GM21737 (cell line): Measurements from ENCODE around the gene UNC93A.
"Not testable (repeated sequence)": the region's sequence is repeated elsewhere in the genome, so short reads cannot be mapped to it uniquely, and the experiment has no call there.

Experiments used
- ATAC-seq: cut with Tn5 transposase; IDR thresholded peaks from one replicate; pipeline ENCODE4 v1.9.1; 2021; ENCODE audit warnings: mild to moderate bottlenecking, moderate library complexity; ENCODE audit not compliant: unreplicated experiment

The UNC93A gene

GRCh38 chr6:167290786-167291622 lies at the start of gene UNC93A:
TSS of gene UNC93A (plus strand) at chr6:167291315. CDS start at chr6:167291490, 175 bp downstream.
- no peak for ATAC-seq

- not testable (repeated sequence) for ATAC-seq
These were observed 49.6 kb upstream of the UNC93A start for GRCh38 chr6:167241321-167242134.

DNA sequence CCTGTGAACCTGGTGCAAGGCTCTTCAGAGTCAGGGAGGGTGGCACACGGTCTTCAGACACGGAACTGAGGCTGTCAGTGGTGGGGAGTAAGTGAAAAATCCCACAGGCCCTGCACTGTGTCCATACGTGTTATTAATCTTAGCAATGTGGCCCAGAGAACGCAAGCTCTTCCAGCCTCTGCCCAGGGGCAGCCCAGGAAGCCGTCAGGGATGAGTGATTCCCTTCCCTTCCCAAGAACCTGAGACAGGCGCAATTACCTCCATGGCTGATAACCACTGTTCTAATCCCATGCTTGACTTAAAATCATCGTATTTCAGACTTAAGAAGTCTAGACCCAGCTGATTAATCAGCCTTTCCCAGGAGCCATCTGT lies 49.0 kb upstream of the UNC93A start:
- ATAC-seq = not testable (repeated sequence)

GRCh38 chr6:167242511-167243051 lies 48.5 kb upstream of the UNC93A start:
- ATAC-seq = not testable (repeated sequence)

DNA sequence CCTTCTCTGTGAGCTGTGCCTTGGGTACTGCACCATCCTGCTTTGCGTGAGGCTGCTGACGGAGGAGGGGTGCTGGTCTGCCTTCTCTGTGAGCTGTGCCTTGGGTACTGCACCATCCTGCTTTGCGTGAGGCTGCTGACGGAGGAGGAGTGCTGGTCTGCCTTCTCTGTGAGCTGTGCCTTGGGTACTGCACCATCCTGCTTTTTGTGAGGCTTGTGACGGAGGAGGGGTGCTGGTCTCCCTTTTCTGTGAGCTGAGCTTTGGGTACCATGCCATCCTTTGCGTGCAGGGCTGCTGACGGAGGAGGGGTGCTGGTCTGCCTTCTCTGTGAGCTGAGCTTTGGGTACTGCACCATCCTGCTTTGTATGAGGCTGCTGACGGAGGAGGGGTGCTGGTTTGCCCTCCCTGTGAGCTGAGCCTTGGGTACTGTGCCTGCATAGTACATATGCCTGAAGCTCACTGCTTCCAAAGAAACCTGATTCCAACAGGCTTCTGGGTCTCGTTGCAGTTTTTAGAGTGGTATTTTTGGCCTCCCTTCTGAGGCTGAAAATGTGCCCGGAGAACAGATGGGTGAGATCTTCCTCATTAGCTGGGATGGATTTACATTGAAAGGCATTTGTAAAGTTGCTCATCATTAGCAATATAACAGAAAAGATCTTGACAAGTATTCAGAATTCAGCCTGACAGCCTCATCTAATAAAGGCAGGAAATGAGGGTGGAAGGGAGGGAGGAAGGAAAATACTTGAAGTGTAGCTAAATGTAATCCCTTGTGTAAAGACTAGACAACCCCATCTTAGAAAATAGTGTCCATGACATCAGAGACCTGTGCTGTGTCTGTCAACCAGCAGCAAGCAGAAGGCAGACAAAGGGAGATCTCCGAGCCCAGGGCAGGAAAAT lies 46.8 kb upstream of the UNC93A start:
- no peak for ATAC-seq

DNA sequence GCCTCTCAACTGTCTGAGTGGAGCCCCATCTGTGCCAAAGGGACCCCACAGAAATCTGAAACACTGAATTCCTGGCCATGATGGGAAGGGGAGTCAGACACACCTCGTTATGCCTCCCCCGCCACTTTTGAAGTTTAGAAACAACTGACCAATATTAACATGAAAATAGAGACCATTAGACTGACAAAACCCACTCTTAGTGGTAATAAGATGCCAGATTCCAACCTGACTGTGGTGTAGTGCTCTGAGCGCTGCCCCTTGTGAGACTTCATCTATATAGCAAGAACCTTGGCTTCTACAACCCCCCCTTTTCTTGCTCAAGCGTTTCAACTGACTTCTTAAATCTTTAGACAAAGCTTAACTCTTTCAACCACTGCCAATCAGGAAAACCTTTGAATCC lies 46.1 kb upstream of the UNC93A start:
- ATAC-seq = no peak

DNA sequence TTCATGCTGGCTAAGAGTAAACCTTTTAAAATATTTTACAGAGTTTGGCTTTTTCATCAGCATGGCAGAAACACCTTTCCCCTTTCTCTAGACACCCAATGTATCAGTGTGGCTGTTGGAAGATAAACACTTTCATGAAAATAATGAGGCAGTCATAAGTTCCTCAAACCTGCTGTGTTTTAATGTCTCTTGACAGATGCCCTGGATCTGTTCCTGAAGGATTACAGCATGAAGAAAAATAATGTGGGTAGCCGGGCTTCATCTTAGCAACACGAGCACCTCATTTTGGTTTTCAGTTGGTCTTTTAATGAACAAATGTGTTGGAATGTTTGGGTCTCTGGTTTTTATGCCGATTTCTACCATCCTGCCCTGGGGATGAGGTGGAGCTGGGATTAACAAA lies 45.5 kb upstream of the UNC93A start:
- no peak for ATAC-seq

- ATAC-seq = no peak
These were observed 43.1 kb upstream of the UNC93A start for GRCh38 chr6:167247814-167248595.

DNA sequence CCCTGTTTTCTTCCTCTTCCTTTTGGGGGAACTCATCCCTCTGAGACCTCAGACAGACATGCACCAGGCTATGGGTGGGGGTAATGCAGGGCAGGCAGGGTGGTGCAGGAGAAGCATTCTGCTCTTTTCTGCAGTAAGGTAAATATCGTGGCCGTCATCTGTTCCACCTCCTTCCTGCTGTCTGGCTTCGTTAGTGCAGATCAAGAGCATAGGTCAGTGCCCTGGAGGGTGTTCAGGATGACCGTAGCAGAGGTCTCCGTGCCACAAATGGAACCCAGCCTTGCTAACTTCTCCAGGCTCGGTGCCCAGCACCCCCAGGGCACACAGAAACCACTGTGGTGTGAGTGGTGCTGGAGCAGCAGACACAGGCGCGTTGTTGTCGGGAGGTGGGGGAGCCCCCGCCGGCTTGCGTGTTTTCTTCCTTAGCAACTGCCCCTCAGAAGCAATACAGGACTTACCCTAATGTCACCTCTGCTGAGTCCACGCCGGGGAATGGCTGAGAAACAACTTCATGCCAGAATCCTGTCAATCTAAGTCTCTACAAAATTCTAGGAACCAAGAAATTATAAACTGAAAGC lies 42.1 kb upstream of the UNC93A start:
- ATAC-seq = not testable (repeated sequence)

DNA sequence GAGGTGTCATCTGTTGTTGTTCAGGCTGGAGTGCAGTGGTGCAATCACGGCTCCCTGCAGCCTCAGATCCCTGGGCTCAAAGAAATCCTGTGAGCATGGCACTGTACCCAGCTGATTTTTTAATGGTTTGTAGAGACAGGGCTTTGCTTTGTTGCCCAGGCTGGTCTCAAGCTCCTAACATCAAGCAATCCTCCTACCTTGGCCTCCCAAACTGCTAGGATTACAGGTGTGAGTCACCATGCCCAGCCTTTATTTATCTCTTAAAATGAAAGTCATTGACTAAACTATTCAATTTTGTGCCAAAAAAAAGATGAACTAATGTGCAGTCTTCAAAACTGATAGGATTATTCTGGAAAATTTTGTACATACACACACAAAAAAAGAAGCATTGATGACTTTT lies 38.8 kb upstream of the UNC93A start:
- ATAC-seq = no peak

GRCh38 chr6:167255918-167256553 lies 35.1 kb upstream of the UNC93A start:
- no peak for ATAC-seq

DNA sequence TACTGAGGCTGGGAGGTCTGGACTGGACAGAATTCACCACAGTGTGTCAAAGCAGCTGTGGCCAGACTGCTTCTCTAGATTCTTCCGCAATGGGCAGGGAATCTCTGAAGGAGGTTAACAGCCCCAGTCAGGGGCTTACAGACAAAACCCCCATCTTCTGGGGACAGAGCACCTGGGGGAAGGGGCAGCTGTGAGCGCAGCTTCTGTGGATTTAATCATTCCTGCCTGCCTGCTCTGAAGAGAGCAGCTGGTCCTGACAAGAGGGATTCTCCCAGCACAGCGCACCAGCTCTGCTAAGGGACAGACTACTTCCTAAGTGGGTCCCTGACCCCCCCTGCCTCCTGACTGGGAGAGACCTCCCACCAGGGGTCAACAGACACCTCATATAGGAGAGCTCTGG lies 32.5 kb upstream of the UNC93A start:
- no peak for ATAC-seq

GRCh38 chr6:167266057-167266829 lies 24.9 kb upstream of the UNC93A start:
- not testable (repeated sequence) for ATAC-seq

- ATAC-seq = no peak
These were observed 24.1 kb upstream of the UNC93A start for GRCh38 chr6:167266830-167267555.

GRCh38 chr6:167267556-167267898 lies 23.6 kb upstream of the UNC93A start:
- ATAC-seq = not testable (repeated sequence)

- ATAC-seq = no peak
These were observed 23.2 kb upstream of the UNC93A start for GRCh38 chr6:167267921-167268401.

GRCh38 chr6:167268683-167269280 lies 22.3 kb upstream of the UNC93A start:
- ATAC-seq = no peak
